Activated CD4-positive, CD25-positive, alpha-beta regulatory T cell treated with anti-CD3 and anti-CD28 coated beads, Interleukin-2, amount 50 U/mL, for 72 hours (primary cell): Measurements from ENCODE around the gene VWA5B1.

ENCODE experiments used
- DNase-seq: peaks from one replicate; pipeline ENCODE4 v3.0.0; 2021

VWA5B1 gene

GRCh38 chr1:20324704-20325406 is 34.2 kb downstream of the VWA5B1 start:
- DNase-seq = no peak

DNA sequence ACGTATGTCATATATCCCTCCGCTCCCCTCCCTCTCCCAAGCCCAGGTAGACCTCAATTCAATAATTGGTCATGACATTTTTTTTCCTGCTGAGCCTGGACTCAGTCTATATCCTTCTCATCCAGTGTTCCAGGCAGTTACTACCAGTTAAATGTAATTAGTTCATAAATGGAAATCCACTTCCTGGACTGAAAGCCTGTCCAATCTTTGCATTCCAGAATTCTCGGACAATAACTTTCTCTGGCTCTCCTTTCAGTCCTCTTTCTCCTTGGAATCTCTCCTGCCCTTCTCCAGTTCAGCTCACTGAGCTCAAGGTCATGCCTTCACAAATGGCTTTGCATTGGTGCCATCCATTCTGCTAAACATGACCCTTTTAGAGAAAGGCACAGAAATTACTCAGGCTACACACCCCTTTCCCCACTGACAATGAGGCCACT is 34.8 kb downstream of the VWA5B1 start:
- DNase-seq = no peak

DNA sequence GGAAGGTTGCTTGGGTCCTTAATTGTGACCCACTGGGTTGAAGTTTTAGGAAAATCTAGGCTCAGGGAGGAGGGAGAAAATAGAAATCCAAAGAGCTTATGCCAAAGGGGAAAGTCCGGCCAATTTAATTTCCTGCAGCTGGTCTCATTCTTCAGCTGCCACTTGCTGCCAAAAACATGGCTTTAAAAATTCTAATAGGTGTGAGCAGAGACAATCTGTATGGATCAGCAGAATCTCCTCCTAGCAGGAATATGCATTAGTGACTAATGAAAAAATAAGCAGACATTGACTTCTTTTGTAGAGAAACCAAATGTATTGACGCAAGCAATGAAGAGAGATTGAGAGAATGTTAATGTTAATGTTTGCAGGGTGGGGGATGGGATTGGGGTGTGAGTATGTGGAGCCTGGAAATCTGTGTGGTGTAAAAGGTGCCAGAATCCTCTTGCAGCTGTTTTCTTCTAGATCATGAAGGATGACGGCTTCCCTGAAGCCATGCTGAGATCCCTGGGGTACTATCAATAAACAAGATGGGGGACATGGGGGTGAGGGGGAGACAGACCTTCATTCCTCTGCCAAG is 35.3 kb downstream of the VWA5B1 start:
- DNase-seq = no peak

DNA sequence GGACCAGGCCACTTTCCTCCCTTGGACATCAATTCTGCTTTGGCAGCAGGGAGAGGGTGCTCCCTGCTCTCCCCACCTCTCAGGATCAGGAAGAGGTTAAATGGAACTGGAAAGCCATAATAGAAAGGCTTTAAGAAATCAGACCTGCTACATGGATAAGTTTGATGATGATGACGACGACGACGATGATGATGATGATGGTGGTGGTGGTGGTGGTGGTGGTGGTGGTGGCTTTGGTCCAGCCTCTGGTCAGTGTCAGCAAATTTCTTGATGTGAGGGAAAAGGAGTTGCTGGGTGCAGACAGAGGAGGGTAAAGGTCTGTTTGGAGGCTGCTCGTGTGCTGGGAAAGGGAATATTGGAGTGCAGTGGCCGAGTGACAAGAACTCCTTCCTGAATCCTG is 36.8 kb downstream of the VWA5B1 start:
- no peak for DNase-seq

DNA sequence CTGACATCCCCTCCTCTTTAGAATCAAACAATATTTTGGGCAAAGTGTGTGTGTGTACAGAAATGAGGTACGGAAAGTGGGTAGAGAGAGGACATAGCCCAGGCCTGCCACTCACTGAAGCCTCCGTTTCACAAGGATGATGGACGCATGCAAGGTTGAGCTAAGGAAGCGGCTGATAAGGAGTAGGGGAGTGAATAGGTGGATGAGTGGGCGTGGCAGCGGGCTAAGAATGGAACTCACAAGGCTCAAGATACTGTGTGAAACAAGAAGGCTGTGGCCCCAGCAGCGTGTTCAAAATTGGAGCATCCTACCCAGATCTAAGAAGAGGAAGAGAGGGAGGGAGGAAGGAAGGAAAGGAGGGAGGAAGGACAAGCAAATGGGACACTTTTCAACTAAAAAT is 37.5 kb downstream of the VWA5B1 start:
- DNase-seq = no peak

- no peak for DNase-seq
Observed at GRCh38 chr1:20329793-20330542, 39.3 kb downstream of the VWA5B1 start.

GRCh38 chr1:20334103-20334502 is 43.4 kb downstream of the VWA5B1 start:
- no peak for DNase-seq

- no peak for DNase-seq
Observed at GRCh38 chr1:20336105-20336605, 45.5 kb downstream of the VWA5B1 start.

GRCh38 chr1:20337581-20337980 is 46.9 kb downstream of the VWA5B1 start:
- DNase-seq = no peak

DNA sequence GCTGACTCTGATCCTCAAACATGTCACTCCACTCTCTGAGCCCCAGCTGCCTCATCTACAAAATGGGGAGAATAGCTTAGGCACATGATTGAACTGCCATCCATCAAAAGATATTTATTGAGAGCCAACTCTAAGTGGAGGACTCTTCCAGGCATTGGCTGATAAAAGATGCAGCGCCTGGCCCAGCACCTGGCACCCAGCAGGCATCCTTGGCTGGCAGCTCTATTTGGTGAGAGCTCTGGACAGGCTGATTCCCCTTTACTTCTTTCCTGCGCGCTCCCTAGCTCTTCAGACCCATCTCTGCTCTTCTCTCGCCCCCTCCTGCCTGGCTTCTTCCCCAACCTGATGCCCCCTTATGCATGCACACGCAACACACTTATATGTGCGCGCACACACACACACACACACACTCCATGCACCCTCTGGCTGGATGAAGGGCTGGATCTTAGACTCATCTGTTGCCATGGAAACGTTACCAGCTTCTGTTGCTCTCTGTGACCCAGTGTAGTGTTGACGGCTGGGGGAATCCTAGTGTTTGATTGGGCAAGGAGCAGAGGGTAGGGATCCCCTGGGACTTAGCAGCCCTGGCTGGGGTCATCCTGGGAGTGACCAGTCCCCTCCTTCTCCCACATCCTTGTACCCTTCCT is 49.3 kb downstream of the VWA5B1 start:
- DNase-seq = no peak

DNA sequence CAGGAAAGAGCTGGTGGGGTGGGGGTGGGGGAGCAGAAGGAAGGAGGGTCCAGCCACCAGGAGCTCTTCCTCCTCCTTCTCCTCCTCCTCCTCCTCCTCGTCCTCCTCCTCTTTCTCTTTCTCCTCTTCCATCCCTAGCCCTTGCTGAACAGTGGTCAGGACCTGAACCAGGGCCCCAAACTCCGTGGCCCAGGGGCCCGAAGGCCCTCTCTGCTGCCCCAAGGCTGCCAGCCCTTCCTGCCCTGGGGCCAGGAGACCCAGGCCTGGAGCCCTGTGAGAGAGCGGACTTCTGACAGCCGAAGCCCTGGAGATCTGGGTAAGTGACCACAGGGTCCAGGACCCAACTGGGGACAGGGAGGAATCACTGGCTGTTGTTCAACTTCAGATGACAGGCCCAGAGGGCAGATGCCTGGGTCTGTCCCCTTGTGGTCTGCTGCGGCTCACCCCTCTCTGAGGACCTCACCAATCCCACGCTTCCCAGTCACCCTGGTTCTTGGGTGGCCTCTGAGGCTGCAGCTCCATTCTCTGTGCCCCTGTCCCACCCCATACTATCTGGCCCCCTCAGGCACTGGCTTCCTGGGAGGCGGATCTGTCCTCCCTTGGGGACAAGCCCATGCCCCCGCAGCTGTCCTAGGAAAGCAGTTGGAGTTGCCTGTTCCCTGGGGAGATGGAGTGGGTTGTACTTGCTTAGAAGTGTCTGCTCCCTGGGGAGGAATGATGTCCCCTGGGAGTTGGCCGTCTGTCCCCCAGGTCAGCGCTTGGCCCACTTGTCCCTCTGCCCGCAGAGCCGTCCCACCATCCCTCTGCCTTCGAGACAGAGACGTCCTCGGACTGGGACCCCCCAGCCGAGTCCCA is 51.8 kb downstream of the VWA5B1 start:
- DNase-seq = no peak

GRCh38 chr1:20343149-20343937 is 52.7 kb downstream of the VWA5B1 start:
- no peak for DNase-seq

DNA sequence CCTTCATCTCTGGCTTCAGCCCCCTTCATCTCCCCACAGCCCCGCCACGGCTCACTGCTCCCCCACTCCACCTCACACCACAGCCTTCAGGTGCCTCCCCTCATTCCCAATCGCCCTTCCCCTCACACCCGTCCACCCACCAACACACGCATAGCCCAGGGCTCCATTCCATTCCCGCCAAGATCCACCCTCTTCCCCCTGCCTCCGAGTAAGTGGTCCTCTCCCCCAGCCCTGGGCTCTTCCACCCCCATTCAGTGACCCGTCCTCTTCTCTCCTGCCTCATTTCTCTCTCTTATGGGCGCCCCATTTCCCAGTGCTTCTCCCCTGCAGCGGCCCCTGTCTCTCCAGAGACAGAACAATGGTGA is 53.2 kb downstream of the VWA5B1 start:
- DNase-seq = no peak

- no peak for DNase-seq
Observed at GRCh38 chr1:20344738-20345137, 54.1 kb downstream of the VWA5B1 start.

DNA sequence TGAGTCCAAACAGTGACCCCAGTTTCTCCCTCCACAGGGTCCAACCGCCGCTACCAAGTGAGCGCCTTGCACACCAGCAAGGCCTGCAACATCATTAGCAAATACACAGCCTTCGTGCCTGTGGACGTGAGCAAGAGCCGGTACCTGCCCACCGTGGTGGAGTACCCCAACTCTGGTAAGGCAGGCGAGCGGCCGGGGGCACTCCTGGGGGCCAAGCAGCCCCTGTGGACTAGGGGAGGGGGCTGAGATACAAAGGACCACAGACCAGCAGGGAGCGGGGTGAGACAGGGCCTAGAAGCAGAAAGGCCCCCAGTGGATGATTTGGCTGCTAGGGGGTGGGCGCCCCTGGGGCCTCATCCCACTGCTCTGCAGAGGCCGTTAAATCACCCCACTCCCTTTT is 54.7 kb downstream of the VWA5B1 start:
- DNase-seq = no peak

GRCh38 chr1:20346433-20346832 is 55.8 kb downstream of the VWA5B1 start:
- no peak for DNase-seq

DNA sequence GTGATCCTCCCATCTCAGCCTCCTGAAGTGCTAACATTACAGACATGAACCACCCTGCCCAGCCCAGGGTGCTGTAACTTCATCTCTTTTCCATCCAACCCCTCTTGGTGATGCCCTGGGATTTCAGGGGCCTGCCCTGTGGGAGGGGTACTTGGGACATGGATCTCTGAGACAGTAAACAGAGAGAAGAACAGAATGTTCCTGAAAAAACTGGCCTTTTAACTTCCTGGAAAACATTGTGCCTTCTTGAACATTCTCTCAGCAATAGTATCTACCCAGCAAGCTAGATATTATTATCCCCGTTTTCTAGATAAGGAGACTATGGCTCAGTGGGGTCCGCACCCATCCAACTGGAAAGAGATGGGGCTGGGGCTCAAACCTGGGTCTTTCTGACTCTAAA is 57.0 kb downstream of the VWA5B1 start:
- no peak for DNase-seq

- DNase-seq = no peak
Observed at GRCh38 chr1:20348326-20348915, 57.7 kb downstream of the VWA5B1 start.

GRCh38 chr1:20349561-20349960 is 58.9 kb downstream of the VWA5B1 start:
- DNase-seq = no peak

DNA sequence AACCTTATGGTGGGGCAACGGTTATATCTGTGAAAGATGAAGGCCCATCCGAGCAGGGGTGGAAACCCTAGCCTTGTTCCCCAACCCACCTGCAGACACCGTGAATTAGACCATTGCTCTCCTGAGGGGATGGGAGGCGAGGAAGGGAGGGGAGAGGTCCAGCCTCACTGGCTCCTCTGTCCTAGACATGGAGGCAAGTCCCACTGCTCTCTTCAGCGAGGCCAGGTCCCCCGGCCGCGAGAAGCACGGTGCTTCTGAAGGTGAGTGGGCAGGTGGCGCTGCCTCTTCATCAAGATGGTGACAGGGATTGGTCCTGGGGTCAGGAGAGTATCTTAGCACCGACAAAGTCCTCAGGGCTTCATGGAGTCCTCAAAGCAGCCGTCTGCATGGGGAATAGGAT is 59.3 kb downstream of the VWA5B1 start:
- DNase-seq = no peak

DNA sequence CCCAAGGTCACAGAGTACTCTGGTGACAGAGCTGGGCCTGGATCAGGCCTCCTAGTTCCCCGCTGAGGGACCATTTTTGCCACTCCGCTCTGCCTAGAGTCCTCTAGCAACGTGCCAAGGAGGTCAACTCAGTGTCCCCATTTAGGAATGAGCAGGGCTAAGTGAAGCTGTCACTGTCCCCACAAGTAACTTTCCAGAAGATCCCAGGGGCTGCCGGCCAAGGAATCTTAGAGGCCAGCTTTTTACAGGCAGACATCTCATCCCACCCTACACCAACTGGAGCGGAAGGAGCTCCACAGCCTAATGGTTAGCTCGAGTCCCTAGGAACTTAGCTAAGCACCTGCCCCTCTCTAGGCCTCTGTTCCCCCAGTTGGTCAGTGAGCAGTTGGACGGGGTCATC is 59.7 kb downstream of the VWA5B1 start:
- DNase-seq = no peak
